Activated CD4-positive, alpha-beta T cell treated with anti-CD3 and anti-CD28 coated beads, Interleukin-2, Interleukin-6, amounts not matched to agents 100 ng/mL and 50 ng/mL, durations not matched to agents 16 hours and 8 hours (primary cell): ENCODE results near the gene PCDH12.

ENCODE experiments used
- DNase-seq: peaks from one replicate; pipeline ENCODE4 v3.0.0-alpha.2; 2020

PCDH12 gene

DNA sequence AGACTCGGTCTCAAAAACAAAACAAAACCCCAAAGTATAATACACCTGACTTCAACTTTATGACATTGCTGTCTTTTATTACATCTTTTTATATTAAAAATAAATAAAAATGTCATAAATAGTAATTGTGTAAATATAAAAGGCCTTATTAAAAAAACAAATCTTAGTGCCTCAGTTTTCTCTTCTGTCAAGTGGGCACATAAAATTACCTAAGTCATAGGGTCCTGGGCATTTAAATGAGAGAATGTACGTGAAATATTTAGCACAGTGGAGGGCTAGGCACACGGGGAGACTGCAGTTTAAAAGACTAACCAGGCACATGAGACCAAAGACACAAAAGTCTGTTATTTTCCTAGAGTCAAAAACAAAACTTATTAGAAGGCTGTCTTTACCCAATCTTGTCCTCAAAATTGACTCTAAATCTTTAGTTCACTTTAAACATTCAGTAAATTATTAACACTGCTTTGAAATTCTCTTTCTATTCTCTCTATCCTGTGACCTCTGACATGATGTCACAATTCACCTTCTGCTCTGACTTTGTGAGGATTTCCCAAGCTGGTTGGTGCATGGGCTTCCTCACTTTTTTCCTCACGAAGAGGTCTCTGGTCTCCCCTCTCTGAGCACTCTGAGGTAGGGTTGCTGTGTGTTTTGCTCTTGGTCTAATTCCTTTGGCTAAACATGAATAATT is 8.4 kb upstream of the PCDH12 start:
- DNase-seq = no peak

- no peak for DNase-seq
Measured at GRCh38 chr5:141965071-141965470, 7.1 kb upstream of the PCDH12 start.

- no peak for DNase-seq
Measured at GRCh38 chr5:141963701-141964100, 5.7 kb upstream of the PCDH12 start.

DNA sequence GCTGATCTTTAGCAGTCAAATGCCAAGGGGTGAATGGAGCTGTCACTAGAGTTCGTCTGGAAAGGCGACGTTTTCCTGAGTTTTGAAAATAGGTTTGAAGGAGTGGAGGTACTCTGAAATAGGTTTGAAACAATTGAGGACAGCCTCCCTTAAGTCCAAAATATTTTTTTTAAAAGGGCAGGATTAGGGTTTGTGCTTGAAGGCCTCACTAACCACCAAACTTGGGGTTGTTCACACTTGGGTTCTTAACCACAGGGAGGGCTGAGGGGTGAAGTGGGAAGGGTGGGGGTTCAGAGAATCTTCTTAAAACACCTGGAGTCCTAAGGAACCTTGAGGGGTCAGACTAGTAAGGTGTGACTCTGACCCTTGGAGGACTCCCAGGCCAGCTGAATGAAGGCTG is 3.5 kb upstream of the PCDH12 start:
- no peak for DNase-seq

GRCh38 chr5:141960449-141961323 is 2.7 kb upstream of the PCDH12 start:
- DNase-seq = peak; percentile 93

GRCh38 chr5:141960018-141960417 is 2.0 kb upstream of the PCDH12 start:
- DNase-seq = peak; percentile 36

GRCh38 chr5:141958546-141959172 is 657 bp upstream of the PCDH12 start:
- peak; percentile 30 for DNase-seq

DNA sequence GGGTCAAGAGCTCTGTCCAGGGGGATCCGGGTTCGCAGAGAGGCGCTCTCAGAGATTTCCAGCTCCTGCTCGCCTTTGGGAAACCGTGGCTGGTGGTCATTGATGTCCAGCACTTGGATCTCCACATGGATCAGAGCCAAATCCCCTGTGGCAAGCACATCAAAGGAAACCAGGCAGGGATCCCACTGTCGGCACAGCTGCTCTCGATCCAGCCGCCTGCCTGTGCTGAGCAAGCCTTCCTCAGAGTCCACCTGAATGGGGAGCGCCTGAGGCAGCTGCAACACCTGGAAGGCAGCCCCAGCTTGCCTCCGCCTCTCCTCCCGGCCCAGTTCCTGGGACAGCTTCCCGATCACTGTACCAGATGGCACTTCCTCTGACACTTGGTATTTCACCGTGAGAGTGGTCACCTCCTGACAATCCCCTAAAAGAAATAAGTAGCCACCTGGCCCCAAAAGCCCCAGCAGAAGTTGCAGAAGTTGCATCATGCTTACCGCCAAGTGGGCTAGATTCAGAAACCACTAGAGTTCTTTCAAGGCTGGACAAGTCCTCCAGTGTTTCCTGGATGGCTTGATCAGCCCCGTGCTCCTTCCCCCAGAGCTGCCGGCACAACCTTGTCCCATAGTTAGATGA is 520 bp downstream of the PCDH12 start:
- no peak for DNase-seq

GRCh38 chr5:141954194-141954593 is 3.8 kb downstream of the PCDH12 start:
- no peak for DNase-seq

- DNase-seq = no peak
Measured at GRCh38 chr5:141952020-141952419, 6.0 kb downstream of the PCDH12 start.

- DNase-seq = peak; percentile 40
Measured at GRCh38 chr5:141951332-141951781, 6.6 kb downstream of the PCDH12 start.

GRCh38 chr5:141950207-141951005 is 7.6 kb downstream of the PCDH12 start:
- DNase-seq = no peak

DNA sequence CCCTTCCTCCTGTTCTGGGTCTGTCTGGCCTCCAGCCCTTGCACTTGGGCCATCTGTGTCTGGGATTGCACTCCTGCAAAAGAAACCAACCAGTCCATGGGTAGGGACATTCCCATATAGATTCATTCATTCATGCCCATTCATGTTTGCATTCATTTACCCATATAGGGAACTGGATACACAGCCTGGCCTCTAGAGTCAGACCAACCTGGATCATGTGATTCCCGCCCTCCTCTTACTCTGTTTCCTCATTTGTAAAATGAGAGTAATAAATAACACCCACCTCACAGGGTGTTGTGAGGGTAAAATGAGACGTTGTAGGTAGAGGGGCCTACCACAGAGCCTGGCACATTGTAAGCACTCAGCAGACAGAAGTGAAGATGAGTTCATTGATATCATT is 8.5 kb downstream of the PCDH12 start:
- DNase-seq = no peak

GRCh38 chr5:141948812-141949211 is 9.2 kb downstream of the PCDH12 start:
- no peak for DNase-seq

DNA sequence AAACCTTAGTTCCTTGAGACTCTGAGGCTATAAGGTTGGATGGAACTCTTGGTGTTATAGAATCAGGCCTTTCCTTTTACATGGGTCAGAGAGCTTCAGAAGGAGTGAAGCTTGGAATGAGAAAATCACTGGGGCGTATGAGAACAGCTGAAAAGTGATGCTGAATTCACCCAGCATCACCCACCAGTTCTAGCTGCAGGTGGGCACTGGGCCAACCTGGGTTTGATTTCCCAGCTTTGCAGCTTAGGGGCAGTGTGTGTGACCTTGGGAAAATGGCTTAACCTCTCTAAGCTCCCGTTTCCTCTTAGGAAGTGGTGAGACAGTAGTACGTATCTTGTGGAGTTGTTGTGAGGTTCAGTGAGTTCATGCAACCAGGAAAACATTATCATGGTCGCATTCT is 10.7 kb downstream of the PCDH12 start:
- DNase-seq = no peak

GRCh38 chr5:141945511-141946051 is 12.4 kb downstream of the PCDH12 start:
- DNase-seq = no peak

DNA sequence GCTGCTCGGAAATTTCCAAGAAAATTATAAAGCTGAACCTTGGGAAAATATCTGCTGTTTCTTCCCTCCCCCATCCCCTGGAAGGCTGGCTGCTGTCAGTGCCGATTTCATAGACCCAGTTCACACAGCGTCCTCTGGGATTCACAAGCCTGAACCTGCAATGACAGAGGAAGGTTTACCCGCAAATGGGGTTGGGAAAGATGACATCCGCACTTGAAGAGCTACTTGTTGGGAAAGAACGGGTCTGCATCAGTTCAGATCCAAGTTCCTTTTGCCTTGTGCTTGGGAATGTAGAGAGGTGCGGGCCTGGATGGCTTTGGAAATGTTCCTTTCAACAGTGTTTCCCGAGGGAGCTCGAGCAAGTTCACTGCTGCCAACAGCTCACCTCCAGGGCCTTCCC is 13.9 kb downstream of the PCDH12 start:
- DNase-seq = no peak

DNA sequence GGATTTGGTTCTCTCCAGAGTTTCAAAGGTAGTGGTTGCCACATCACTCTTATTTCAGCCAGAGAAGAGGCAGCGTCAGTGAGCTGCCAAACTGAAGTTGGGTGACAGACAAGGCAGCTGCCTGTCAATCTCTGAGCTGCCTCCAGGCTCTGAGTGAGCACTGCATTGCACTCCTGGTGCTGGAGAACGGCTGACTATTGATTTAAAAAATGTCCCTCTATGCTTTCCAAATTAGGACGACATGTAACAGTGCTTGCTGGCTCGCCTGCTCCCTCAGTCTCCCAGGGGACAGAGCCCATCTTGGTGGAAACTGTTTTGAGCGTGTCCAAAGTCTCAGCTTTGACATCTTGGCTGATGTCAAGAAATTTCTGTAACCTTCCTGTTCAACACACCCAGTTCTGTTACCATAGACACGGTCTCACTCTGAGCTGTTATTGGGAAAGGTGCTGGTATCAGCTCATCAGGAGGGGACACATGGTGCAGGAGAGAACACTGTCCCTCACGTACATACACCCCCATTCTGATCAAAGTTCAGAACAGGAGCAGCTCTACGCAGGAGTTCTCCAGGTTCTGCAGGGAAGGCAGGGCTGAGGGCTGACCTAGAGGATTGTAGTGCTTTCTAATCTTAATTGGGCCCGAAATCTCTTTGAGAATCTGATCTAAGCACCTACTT is 15.7 kb downstream of the PCDH12 start:
- no peak for DNase-seq

GRCh38 chr5:141941779-141942178 is 16.2 kb downstream of the PCDH12 start:
- DNase-seq = no peak

GRCh38 chr5:141941307-141941706 is 16.7 kb downstream of the PCDH12 start:
- DNase-seq = no peak

DNA sequence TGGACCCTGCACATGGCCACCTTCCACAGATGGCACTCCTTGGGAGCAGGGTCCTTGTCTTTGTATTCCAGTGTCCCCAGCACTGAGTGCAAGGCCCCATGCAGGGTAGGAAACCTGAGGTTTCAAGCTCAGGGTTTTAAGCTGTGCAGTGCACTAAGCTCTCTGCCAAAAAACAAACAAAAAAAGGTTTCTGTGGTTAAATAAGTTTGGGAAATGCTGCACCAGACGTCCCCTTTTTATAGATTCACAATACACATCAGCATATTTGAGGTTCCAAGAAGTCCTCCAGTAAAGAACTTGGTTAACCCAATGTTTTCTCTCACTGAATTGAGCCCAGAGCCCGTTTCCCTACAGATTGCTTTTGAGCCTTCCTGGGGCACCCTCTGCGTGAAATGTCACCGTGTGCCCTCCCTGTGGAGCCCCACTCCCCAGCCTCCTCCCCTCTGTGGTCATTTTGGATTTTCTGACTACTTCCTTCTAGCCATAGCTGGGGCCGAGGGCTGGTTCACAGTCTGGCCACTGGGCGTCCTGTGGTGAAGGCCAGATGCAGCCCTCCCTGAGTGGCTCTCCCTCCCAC is 17.2 kb downstream of the PCDH12 start:
- DNase-seq = no peak
